ENCODE results near the gene TXNRD1.
A peak's percentile ranks its signal among the peaks of the same experiment; 100 is the strongest.
"Not testable (repeated sequence)": the region's sequence is repeated elsewhere in the genome, so short reads cannot be mapped to it uniquely, and the experiment has no call there.

TXNRD1 gene

GRCh38 chr12:104258476-104259067 is 43.0 kb downstream of the TXNRD1 start (continued):
- no peak for TF ChIP-seq CSRNP3 (CRISPR knock-in tag; IDR thresholded peaks at IDR 0.05)
- no peak for TF ChIP-seq ARNTL (CRISPR knock-in tag; IDR thresholded peaks at IDR 0.05; ENCODE audit: borderline replicate concordance, low read depth)
- TF ChIP-seq ZNF70 (CRISPR knock-in tag; IDR thresholded peaks at IDR 0.05), result no peak
- no peak for TF ChIP-seq GLIS3 (CRISPR knock-in tag; IDR thresholded peaks at IDR 0.05)
- no peak for TF ChIP-seq ZFP3 (CRISPR knock-in tag; IDR thresholded peaks at IDR 0.05)
- TF ChIP-seq BACH2 (CRISPR knock-in tag; IDR thresholded peaks at IDR 0.05; ENCODE audit: borderline replicate concordance), result no peak
- no peak for TF ChIP-seq ZC3H10 (CRISPR knock-in tag; IDR thresholded peaks at IDR 0.05)
- TF ChIP-seq TOX (CRISPR knock-in tag; IDR thresholded peaks at IDR 0.05; ENCODE audit: borderline replicate concordance), result no peak

GRCh38 chr12:104263026-104263425 is 47.4 kb downstream of the TXNRD1 start:
- ATAC-seq, result peak; percentile 44; the same call in 2 of the 3 replicates
- TF ChIP-seq ARNTL (CRISPR knock-in tag; IDR thresholded peaks at IDR 0.05; ENCODE audit: borderline replicate concordance, low read depth) (no peak), ISL1 (CRISPR knock-in tag; IDR thresholded peaks at IDR 0.05) (no peak), ZC3H10 (CRISPR knock-in tag; IDR thresholded peaks at IDR 0.05) (no peak), ZFP3 (CRISPR knock-in tag; IDR thresholded peaks at IDR 0.05) (no peak)

- peak; percentile 87 for ATAC-seq
- TF ChIP-seq CSRNP3 (CRISPR knock-in tag; IDR thresholded peaks at IDR 0.05), result no peak
- TF ChIP-seq TCF4 (CRISPR knock-in tag; IDR thresholded peaks at IDR 0.05; ENCODE audit: borderline replicate concordance), result peak; percentile 98
- no peak for TF ChIP-seq ARNTL (CRISPR knock-in tag; IDR thresholded peaks at IDR 0.05; ENCODE audit: borderline replicate concordance, low read depth)
- TF ChIP-seq TSHZ2 (CRISPR knock-in tag; IDR thresholded peaks at IDR 0.05), result peak; percentile 90; the same call in 1 of the 2 replicates
Measured at GRCh38 chr12:104263580-104264358, 48.2 kb downstream of the TXNRD1 start.

- not testable (repeated sequence) for ATAC-seq
Measured at GRCh38 chr12:104265436-104265835, 49.9 kb downstream of the TXNRD1 start.

- ATAC-seq, result no peak
- no peak for TF ChIP-seq TCF4 (CRISPR knock-in tag; IDR thresholded peaks at IDR 0.05; ENCODE audit: borderline replicate concordance)
- no peak for TF ChIP-seq GLIS3 (CRISPR knock-in tag; IDR thresholded peaks at IDR 0.05)
- TF ChIP-seq ZC3H10 (CRISPR knock-in tag; IDR thresholded peaks at IDR 0.05), result no peak
- no peak for TF ChIP-seq CSDC2 (CRISPR knock-in tag; IDR thresholded peaks at IDR 0.05)
- TF ChIP-seq ZFP30 (CRISPR knock-in tag; IDR thresholded peaks at IDR 0.05), result no peak
- no peak for TF ChIP-seq SNAI2 (CRISPR knock-in tag; IDR thresholded peaks at IDR 0.05)
- no peak for TF ChIP-seq ZNF70 (CRISPR knock-in tag; IDR thresholded peaks at IDR 0.05)
- TF ChIP-seq BACH2 (CRISPR knock-in tag; IDR thresholded peaks at IDR 0.05; ENCODE audit: borderline replicate concordance), result no peak
- no peak for TF ChIP-seq TOX (CRISPR knock-in tag; IDR thresholded peaks at IDR 0.05; ENCODE audit: borderline replicate concordance)
- no peak for TF ChIP-seq PATZ1 (CRISPR knock-in tag; IDR thresholded peaks at IDR 0.05; ENCODE audit: borderline replicate concordance)
- no peak for TF ChIP-seq ESRRG (CRISPR knock-in tag; IDR thresholded peaks at IDR 0.05)
Measured at GRCh38 chr12:104272938-104273337, 57.4 kb downstream of the TXNRD1 start.

Measured in SK-N-SH treated with all-trans-retinoic acid at 6 μM for 48 hours (cell line).